Naive B cell (primary cell): ENCODE results near the gene DNAH5. TPM values are rescaled to one million over a fixed set of nuclear protein-coding genes. Genes with fewer than 3 reads are reported as not detected.
A peak's percentile ranks its signal among the peaks of the same experiment; 100 is the strongest.

ENCODE experiments used
- ATAC-seq, 2 donors: fragments of 150-1000 bp; cut with Tn5 transposase; 2 replicates each; pipeline ENCODE4 v1.10.0; 2021; ENCODE audit warnings: low read depth in 2 of 2, mild to moderate bottlenecking in 2 of 2, moderate library complexity in 2 of 2
- DNase-seq: peaks from one replicate; pipeline ENCODE4 v3.0.0; 2022
- H3K27ac Mint-ChIP-seq, 6 donors: one replicate each; pipeline ENCODE4 v1.8.0; 2020 to 2022; ENCODE audit warnings: mild to moderate bottlenecking in 6 of 6, mixed read lengths in 6 of 6, moderate library complexity in 5 of 6, inconsistent platforms in 2 of 6
- H3K27me3 Mint-ChIP-seq, 3 donors: one replicate each; pipeline ENCODE4 v1.8.0; 2021 to 2022; ENCODE audit warnings: mixed read lengths in 3 of 3, mild to moderate bottlenecking in 1 of 3
- H3K36me3 Mint-ChIP-seq, 2 donors: one replicate each; pipeline ENCODE4 v1.8.0; 2020 to 2022; ENCODE audit warnings: mixed read lengths in 2 of 2, inconsistent platforms in 1 of 2, mild to moderate bottlenecking in 1 of 2
- H3K4me1 Mint-ChIP-seq, 3 donors: one replicate each; pipeline ENCODE4 v1.8.0; 2020 to 2022; ENCODE audit warnings: mixed read lengths in 3 of 3, inconsistent platforms in 1 of 3, mild to moderate bottlenecking in 1 of 3, moderate library complexity in 1 of 3
- H3K4me3 Mint-ChIP-seq, 8 donors: one replicate each; pipeline ENCODE4 v1.8.0; 2020 to 2022; ENCODE audit warnings: mild to moderate bottlenecking in 8 of 8, mixed read lengths in 8 of 8, moderate library complexity in 8 of 8, inconsistent platforms in 2 of 8
- H3K9me3 Mint-ChIP-seq, 7 donors: one replicate each; pipeline ENCODE4 v1.8.0; 2020 to 2022; ENCODE audit warnings: mixed read lengths in 7 of 7, mild to moderate bottlenecking in 5 of 7, inconsistent platforms in 2 of 7, moderate library complexity in 1 of 7
- polyA plus RNA-seq, 6 donors: library from polyadenylated mRNA; unstranded; fragments of 300-500 nt; fragmentation: Illumina TruSeq; gene quantifications; one replicate each; pipeline ENCODE4 v1.2.3, GENCODE V29; 2021; ENCODE audit warnings: low read depth in 6 of 6

Gene DNAH5
- polyA plus RNA-seq, 6 donors from 2014 or later: not detected

GRCh38 chr5:13932011-13932410 is 12.5 kb downstream of the DNAH5 start:
- H3K27me3 Mint-ChIP-seq: no peaks in the 10 kb centered on the region
- no peak overlapping the region for H3K27ac Mint-ChIP-seq
- H3K4me1 Mint-ChIP-seq: no peaks in the 10 kb centered on the region
- peaks cover 5 to 8% of the 10 kb centered on the region in 2 donors for H3K36me3 Mint-ChIP-seq
- H3K4me3 Mint-ChIP-seq: no peak overlapping the region
- peaks cover 0 to 31% (median 8%) of the 10 kb centered on the region in 7 donors for H3K9me3 Mint-ChIP-seq
- DNase-seq: no peak
- ATAC-seq: no peak

DNA sequence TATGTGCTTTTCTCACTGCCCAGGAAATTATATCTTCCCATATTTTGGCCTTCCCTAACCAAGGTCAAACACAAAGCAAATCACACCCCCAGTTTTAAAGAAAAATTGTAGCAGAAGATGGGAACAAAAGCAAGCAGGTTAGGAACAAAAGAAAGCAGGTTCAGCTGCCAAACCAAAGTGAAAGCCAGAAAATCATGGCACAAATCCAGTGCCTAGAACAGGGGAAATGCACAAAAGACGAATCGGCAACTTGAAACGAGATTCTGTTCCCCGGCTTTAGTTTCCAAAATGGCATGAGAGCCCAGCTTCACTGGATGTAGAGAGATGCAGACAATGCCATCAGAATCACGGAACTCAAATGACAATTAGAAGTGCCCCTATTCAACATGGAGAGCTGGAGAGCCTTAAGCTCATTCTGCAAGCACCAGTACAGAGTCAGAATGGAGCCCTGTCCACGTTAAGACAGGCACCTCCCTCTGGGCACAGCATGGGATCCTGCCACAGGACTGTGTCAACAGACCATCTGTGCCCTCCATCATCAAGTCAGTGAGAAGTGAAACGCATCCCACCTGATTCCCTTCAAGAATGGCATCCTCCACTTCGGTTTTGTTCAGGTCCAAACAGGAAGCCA is 13.8 kb downstream of the DNAH5 start:
- DNase-seq (no peak), ATAC-seq (no peak)
- H3K9me3 Mint-ChIP-seq: peaks cover 0 to 27% (median 8%) of the 10 kb centered on the region in 7 donors
- peaks cover 5 to 8% of the 10 kb centered on the region in 2 donors for H3K36me3 Mint-ChIP-seq
- H3K4me3 Mint-ChIP-seq: no peak overlapping the region
- H3K4me1 Mint-ChIP-seq: no peaks in the 10 kb centered on the region
- no peaks in the 10 kb centered on the region for H3K27me3 Mint-ChIP-seq
- H3K27ac Mint-ChIP-seq: no peak overlapping the region

DNA sequence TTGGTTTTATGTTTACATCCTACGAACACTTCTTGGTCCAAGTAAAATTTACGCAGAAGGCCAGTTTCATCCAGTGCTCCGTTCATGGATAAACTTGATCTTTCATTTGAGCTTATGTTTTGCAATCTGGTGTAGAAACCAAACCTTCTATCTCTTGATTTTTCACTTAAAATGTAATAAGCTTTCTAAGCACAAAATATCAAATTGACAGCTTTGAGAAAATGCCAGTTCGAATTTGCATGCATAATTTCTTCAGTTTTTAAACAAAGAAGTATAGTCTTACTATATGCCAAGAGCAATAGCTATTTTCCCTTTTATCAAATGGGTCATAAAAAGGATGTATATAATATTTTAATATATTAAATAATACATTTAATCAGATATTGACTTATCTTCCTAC is 17.8 kb downstream of the DNAH5 start:
- no peak overlapping the region for H3K4me3 Mint-ChIP-seq
- ATAC-seq: no peak
- peaks cover 0 to 3% (median 0%) of the 10 kb centered on the region in 7 donors for H3K9me3 Mint-ChIP-seq
- DNase-seq: no peak
- H3K27ac Mint-ChIP-seq: no peak overlapping the region
- H3K36me3 Mint-ChIP-seq: no peaks in the 10 kb centered on the region
- no peaks in the 10 kb centered on the region for H3K4me1 Mint-ChIP-seq
- peaks cover 0 to 3% (median 0%) of the 10 kb centered on the region in 3 donors for H3K27me3 Mint-ChIP-seq

DNA sequence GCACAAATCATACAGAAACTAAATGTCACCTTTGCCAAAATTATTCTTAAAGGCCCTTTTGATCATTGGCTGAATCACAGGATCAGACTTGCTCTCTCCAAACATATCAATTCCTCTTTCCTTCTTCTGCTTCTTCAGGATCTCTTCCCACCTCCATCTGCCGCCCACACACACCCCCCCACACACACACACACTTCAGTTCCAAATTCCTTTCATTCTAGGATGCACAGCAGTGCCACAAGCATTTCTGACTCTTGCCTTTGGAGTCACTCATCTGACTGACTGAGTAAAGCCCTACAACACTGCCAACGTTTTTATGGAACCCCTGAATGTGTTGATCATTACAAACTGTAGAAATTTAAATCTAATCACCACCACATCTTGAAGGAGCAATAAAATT is 22.9 kb downstream of the DNAH5 start:
- ATAC-seq (no peak), DNase-seq (no peak)
- Mint-ChIP-seq H3K27me3 (peaks cover 0 to 7% (median 0%) of the 10 kb centered on the region in 3 donors), H3K4me1 (no peaks in the 10 kb centered on the region), H3K4me3 (no peak overlapping the region), H3K9me3 (peaks cover 0 to 3% (median 0%) of the 10 kb centered on the region in 7 donors), H3K27ac (peak overlapping the region in 1 of 6 donors; percentile 3), H3K36me3 (no peaks in the 10 kb centered on the region)

GRCh38 chr5:13919786-13920185 is 24.7 kb downstream of the DNAH5 start:
- H3K27me3 Mint-ChIP-seq: peaks cover 0 to 7% (median 0%) of the 10 kb centered on the region in 3 donors
- DNase-seq (no peak), ATAC-seq (no peak)
- no peak overlapping the region for H3K27ac Mint-ChIP-seq
- H3K9me3 Mint-ChIP-seq: peaks cover 0 to 3% (median 0%) of the 10 kb centered on the region in 7 donors
- H3K36me3 Mint-ChIP-seq: no peaks in the 10 kb centered on the region
- no peaks in the 10 kb centered on the region for H3K4me1 Mint-ChIP-seq
- no peak overlapping the region for H3K4me3 Mint-ChIP-seq

DNA sequence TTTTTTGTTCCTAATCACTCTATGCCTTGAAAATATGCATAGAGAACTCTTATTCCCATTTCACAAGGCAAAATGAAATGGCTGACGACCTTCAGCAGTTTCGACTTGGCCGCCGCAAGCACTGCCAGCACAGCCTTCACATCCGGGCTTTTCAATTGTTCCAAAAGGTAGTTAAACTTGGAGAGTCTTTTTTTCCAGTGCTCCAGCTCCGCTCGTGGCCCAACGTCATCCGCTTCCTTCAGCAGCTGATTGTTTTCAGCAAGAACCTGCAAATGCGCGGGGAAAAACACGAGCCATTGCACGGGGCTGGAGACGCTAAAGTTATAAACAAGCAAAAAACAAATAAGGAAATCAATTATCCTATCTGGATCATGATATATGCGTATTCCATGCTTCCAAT is 25.4 kb downstream of the DNAH5 start:
- H3K36me3 Mint-ChIP-seq: no peaks in the 10 kb centered on the region
- no peak overlapping the region for H3K27ac Mint-ChIP-seq

DNA sequence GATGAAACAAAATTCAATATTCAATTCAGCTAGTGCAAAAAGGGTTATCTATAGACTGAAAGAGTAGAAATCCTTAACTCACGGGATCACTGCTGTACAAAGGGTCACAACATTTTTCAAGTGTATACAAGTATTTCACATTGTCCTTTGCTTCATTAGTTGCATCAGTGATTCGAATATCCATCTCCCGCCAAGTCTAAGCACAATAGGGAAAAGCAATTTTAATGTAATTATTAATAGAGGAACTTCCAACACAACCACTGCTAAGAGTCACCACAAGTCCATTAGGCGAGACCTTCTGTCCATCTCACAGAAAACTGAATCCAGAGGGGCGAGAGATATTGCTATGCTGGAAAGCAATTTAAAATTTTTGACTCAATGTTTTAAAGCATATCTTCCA is 27.4 kb downstream of the DNAH5 start:
- H3K27ac Mint-ChIP-seq: no peak overlapping the region
- ATAC-seq (no peak), DNase-seq (no peak)
- H3K4me1 Mint-ChIP-seq: no peaks in the 10 kb centered on the region
- H3K9me3 Mint-ChIP-seq: no peaks in the 10 kb centered on the region
- H3K27me3 Mint-ChIP-seq: peaks cover 0 to 7% (median 0%) of the 10 kb centered on the region in 3 donors
- no peaks in the 10 kb centered on the region for H3K36me3 Mint-ChIP-seq
- H3K4me3 Mint-ChIP-seq: no peak overlapping the region

More for the DNA sequence above, 25.4 kb downstream of the DNAH5 start:
- Mint-ChIP-seq H3K27me3 (peaks cover 0 to 7% (median 0%) of the 10 kb centered on the region in 3 donors), H3K4me1 (no peaks in the 10 kb centered on the region), H3K4me3 (no peak overlapping the region), H3K9me3 (peaks cover 0 to 2% (median 0%) of the 10 kb centered on the region in 7 donors)
- no peak for ATAC-seq
- no peak for DNase-seq

GRCh38 chr5:13913962-13914361 is 30.5 kb downstream of the DNAH5 start:
- no peak overlapping the region for H3K4me3 Mint-ChIP-seq
- H3K4me1 Mint-ChIP-seq: no peaks in the 10 kb centered on the region
- H3K27ac Mint-ChIP-seq: no peak overlapping the region

DNA sequence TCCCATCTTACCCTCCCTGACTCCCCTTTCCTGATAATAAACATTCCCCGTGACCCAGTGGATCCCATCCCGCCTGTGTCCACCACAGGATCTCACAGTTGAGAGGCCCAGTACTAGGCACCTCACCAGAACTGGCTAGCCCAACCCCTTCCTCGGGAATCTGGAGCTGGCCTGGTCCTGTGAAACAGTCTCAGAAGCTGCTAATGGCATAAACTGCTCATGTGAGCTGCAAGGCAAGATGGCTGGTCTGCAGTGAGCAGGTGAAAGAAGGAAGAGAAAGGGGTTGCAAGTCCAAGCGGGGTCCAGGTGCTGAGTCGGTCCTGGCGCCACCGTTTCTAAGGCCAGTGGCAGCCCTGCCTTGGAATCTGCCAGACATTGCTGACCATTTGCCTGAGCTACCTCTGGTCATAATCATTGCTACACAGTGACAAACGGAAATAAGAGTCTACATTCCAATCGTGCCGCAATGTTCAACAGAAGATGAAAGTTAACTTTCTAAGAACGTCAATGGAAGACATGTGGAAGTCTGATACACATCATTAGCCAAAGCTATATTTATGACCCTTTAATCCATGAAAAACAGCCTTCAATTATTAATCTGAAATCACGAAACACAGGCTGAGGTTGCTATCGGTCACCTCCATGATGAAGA is 33.7 kb downstream of the DNAH5 start:
- H3K27me3 Mint-ChIP-seq: peaks cover 0 to 4% (median 0%) of the 10 kb centered on the region in 3 donors
- no peaks in the 10 kb centered on the region for H3K4me1 Mint-ChIP-seq
- H3K36me3 Mint-ChIP-seq: no peaks in the 10 kb centered on the region
- H3K9me3 Mint-ChIP-seq: peaks cover 0 to 1% (median 0%) of the 10 kb centered on the region in 7 donors
- no peak for ATAC-seq
- DNase-seq: no peak
- H3K27ac Mint-ChIP-seq: no peak overlapping the region
- no peak overlapping the region for H3K4me3 Mint-ChIP-seq

More at GRCh38 chr5:13913962-13914361, 30.5 kb downstream of the DNAH5 start:
- H3K27me3 Mint-ChIP-seq: no peaks in the 10 kb centered on the region
- DNase-seq (no peak), ATAC-seq (no peak)
- no peaks in the 10 kb centered on the region for H3K36me3 Mint-ChIP-seq
- no peaks in the 10 kb centered on the region for H3K9me3 Mint-ChIP-seq

DNA sequence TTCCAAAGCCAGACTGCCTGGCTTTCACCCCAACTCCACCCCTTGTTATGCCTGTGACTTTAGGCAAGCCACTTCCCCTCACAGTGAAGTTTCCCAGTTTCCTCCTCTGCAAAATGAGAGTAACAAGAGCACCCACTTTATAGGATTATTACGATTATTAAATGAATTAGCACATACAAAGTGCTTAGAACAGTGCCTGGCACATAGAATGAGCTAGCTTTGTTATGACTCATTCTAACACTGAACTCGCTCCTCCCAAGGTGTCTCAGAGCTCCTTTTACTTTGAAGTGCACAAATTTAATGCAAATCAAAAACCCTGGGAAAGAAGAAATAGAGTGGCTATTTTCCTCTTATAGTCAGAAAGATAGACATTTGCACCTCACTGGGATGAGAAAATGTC is 34.3 kb downstream of the DNAH5 start:
- no peaks in the 10 kb centered on the region for H3K36me3 Mint-ChIP-seq
- H3K4me1 Mint-ChIP-seq: no peaks in the 10 kb centered on the region
- H3K27me3 Mint-ChIP-seq: peaks cover 0 to 5% (median 0%) of the 10 kb centered on the region in 3 donors
- H3K9me3 Mint-ChIP-seq: peaks cover 0 to 2% (median 0%) of the 10 kb centered on the region in 7 donors
- no peak overlapping the region for H3K27ac Mint-ChIP-seq
- ATAC-seq (no peak), DNase-seq (no peak)
- H3K4me3 Mint-ChIP-seq: no peak overlapping the region

GRCh38 chr5:13909271-13909670 is 35.2 kb downstream of the DNAH5 start:
- Mint-ChIP-seq H3K36me3 (no peaks in the 10 kb centered on the region), H3K27me3 (peaks cover 0 to 5% (median 0%) of the 10 kb centered on the region in 3 donors), H3K27ac (no peak overlapping the region), H3K4me1 (no peaks in the 10 kb centered on the region), H3K9me3 (peaks cover 0 to 2% (median 0%) of the 10 kb centered on the region in 7 donors), H3K4me3 (no peak overlapping the region)
- ATAC-seq: no peak
- no peak for DNase-seq

DNA sequence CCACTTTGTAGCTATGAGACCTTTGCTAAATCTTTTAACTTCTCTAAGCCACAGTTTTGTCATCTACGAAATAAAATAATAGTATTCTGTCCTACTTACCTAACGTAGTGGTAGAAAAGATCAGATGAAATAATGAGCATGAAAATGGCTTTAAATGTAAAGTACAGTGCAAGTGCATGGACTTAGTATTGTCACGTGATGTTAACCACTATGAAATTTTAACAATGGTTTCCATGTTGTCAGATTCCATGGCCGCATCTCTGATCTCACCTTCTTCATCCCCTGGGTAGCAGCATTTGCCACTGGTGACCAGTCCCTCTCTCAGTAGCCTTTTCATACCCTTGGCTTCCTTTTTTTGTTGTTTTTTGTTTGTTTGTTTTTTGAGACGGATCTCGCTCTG is 45.9 kb downstream of the DNAH5 start:
- ATAC-seq (no peak), DNase-seq (no peak)
- H3K4me3 Mint-ChIP-seq: no peak overlapping the region
- H3K27me3 Mint-ChIP-seq: peaks cover 0 to 5% (median 5%) of the 10 kb centered on the region in 3 donors
- peaks cover 0 to 5% (median 3%) of the 10 kb centered on the region in 7 donors for H3K9me3 Mint-ChIP-seq
- no peaks in the 10 kb centered on the region for H3K36me3 Mint-ChIP-seq
- H3K27ac Mint-ChIP-seq: no peak overlapping the region
- H3K4me1 Mint-ChIP-seq: no peaks in the 10 kb centered on the region

GRCh38 chr5:13878357-13878756 is 66.1 kb downstream of the DNAH5 start:
- peaks cover 12 to 38% (median 20%) of the 10 kb centered on the region in 7 donors for H3K9me3 Mint-ChIP-seq
- no peak for ATAC-seq

GRCh38 chr5:13866792-13867191 is 77.7 kb downstream of the DNAH5 start:
- no peak for DNase-seq
- Mint-ChIP-seq H3K36me3 (no peaks in the 10 kb centered on the region), H3K9me3 (peaks cover 0 to 10% (median 6%) of the 10 kb centered on the region in 7 donors), H3K4me3 (no peak overlapping the region), H3K27ac (no peak overlapping the region), H3K27me3 (no peaks in the 10 kb centered on the region), H3K4me1 (no peaks in the 10 kb centered on the region)
- ATAC-seq: no peak

More at GRCh38 chr5:13878357-13878756, 66.1 kb downstream of the DNAH5 start:
- Mint-ChIP-seq H3K27ac (peak overlapping the region in 1 of 6 donors; percentile 66), H3K4me3 (no peak overlapping the region), H3K4me1 (no peaks in the 10 kb centered on the region), H3K27me3 (peaks cover 0 to 4% (median 0%) of the 10 kb centered on the region in 3 donors), H3K36me3 (peaks cover 6 to 9% of the 10 kb centered on the region in 2 donors)
- DNase-seq: no peak
